ENCODE results near the gene AGPAT4. TPM values are rescaled to one million over a fixed set of nuclear protein-coding genes. Genes with fewer than 3 reads are reported as not detected.

AGPAT4 gene
- total RNA-seq, 1 donor from 2014 or later: 9.6 TPM

DNA sequence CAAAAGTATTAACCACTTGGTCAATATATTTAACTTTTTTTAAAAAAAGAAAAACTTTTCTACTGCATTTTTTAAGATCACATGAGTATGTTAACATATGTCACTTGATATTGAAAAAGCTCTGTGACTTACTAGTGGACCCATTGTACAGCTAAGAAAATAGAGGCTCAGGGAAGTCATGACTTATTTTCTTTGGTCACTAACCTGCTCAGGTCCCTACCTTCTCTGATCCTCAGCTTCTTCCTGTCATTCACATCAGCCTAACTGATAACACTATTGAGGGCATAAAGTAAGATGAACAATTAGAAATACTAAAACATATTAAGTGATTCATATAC lies 19.8 kb downstream of the AGPAT4 start:
- no peak for ATAC-seq

DNA sequence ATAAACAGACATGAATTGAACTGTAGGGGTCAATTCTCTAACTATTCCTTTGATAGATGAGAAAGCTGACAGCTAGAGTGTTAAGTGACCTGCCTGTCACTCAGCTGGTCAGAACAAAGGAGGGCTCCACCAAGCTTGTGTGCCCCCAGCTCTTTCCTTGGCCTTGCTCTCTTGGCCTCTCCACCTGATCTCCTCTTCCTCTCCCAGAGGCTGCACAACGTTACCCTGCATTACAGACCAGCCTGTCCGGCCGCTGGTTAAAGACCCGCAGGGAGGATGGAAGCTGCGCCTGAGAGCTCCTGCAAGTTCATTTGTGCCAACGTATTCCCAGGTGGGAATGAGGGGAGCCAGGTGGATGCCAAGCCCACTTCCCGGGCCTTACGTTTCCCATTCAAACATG lies 22.5 kb downstream of the AGPAT4 start:
- no peak for ATAC-seq

DNA sequence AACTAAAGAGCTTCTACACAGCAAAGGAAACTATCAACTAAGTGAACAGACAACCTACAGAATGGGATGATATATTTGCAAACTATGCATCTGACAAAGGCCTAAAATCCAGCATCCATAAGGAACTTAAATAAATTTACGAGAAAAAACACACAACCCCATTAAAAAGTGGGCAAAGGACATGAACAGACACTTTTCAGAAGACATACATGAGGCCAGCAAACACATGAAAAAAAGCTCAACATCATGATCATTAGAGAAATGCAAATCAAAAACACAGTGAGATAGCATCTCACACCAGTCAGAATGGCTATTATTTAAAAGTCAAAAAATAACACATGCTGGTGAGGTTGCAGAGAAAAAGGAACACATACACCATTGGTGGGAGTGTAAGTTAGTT lies 24.5 kb downstream of the AGPAT4 start:
- ATAC-seq: no peak

DNA sequence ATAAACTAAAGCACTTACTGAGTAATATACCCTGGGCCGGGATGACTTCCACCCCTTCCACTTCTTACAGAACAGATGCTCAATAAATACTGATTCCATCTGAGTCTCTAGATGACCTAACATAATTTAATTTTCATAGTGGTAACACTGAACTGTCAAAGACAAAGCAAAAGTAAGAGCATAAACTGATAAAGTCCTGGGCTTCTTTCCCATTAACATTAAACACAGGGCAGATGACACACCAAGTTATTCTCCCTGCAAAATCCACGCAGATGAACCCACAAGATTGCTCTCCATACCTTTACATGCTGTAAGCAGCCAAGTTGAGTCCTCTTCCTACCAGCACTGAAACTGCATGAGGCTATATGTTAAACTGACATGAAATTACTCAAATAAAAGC lies 27.1 kb downstream of the AGPAT4 start:
- no peak for ATAC-seq

DNA sequence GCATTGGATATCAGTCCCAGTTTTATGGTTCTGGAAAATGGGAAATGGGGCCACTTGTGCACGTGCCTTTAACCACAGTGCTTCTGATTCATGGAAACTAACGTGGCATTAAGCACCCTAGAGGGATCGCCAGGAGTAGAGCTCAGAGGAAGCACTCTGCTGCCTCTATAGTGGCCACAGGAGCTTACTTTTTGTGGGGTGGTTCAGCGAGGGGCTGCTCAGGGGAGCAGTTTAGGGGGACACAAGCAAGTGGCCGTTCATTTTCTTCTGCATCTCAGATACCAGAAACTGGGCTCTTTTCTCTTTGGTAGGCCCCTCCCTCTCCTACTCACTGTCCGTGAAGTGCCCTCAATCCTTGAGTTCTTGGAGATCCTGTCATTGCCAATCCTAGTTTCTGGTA lies 28.5 kb downstream of the AGPAT4 start:
- no peak for ATAC-seq

DNA sequence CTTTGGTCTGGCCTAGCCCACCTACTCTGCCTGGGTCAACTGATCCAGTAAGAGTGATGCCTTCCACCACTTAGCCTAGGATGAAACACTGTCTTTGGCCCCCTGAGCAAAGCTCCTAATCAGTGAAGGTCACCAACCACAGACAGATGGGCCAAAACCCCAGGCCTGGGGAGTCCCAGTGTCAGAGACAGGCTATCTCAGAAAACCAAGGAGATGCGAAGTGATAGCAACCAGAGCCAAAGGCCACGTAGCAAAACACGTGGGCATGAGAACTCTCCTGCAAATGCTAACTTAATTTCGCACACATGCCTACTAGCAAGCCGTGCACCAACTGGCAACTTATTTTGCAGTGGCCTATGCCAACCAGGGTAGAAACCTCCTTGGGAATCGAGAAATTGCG lies 29.1 kb downstream of the AGPAT4 start:
- ATAC-seq: no peak

DNA sequence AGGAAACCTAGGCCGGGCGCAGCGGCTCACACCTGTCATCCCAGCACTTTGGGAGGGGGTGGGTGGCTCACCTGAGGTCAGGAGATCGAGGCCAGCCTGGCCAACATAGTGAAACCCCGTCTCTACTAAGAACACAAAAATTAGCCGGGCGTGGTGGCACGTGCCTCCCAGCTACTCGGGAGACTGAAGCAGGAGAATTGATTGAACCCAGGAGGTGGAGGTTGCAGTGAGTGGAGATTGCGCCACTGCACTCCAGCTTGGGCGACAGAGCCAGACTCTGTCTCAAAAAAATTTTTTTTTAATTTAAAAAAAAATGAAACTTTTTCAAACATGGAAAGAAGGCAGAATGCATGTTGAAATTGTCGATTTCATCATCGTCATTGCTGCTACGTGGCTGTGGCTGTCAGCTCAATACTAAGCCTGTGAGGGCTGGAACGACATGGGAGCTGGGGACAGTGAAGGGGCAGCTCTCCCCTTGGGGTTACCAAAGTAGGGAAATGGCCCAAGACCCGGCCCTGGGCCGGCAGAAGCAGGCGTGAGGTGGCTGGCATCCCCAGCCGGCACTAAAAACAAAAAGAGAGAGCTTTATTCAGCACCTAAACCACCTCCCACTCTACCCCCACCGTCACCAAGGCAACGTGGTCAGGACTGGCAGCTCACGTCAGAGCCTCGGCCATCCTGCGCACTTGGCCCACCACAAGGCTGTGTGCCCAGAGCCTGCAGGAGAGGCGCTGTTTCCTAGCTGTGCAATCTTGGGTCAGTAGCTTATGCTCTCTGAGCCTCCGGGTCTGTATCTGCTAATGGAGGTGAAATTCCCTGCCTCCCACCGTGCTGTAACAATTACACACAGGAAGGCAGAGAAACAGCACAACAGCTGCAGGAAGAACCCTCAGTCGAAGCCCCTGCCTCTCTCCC lies 30.8 kb downstream of the AGPAT4 start:
- ATAC-seq: no peak

DNA sequence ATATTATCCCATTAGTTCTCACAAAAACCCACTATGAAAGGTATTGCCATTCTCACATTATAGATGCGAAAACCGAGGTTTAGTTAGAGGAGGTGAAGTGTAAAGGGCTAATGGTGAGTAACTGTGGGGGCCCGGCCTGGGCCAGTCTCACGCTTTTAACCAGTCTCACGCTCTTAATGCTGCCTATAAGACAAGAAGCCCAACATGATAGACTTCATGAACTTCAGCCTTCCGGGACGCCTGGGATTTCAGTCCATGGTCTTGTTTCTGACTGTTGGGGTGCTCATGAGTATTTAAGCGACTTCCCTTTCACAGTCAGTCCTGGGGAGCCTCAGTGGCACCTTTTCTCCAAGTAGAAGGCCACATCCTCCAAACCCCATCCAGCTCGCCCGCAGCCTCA lies 31.7 kb downstream of the AGPAT4 start:
- ATAC-seq: no peak

DNA sequence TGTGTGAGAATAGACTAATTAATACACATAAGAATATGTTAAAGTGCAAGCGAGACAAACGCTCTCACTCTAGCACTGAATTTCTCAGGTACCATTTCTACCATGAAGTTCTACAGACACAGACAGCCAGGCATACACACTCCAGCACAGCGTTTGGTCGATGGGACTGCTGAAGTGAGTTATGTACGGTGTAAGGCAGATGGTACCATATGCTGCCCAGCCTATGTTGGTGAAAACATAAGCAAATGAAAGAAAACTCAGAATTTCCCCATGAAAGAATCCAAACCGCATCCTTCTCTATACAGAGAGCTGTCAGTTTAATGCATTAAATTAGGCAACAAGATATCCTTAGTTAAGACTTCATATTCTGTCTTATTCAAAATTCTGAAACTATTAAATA lies 34.9 kb downstream of the AGPAT4 start:
- peak; percentile 28 for ATAC-seq

DNA sequence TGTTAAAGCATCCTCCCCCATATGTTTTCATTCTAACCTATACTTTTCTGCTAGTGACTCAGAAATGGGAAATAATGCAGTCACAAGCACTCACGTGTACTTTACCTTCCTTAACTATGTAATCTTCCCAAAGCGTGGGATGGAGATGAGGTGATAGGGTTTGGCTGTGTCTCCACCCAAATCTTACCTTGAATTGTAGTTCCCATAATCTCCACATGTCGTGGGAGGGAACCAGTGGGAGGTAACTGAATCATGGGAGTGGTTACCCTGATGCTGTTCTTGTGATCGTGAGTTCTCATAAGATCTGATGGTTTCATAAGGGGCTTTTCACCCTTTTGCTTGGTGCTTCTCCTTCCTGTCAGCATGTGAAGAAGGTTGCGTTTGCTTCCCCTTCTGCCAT lies 35.4 kb downstream of the AGPAT4 start:
- peak; percentile 81 for ATAC-seq

DNA sequence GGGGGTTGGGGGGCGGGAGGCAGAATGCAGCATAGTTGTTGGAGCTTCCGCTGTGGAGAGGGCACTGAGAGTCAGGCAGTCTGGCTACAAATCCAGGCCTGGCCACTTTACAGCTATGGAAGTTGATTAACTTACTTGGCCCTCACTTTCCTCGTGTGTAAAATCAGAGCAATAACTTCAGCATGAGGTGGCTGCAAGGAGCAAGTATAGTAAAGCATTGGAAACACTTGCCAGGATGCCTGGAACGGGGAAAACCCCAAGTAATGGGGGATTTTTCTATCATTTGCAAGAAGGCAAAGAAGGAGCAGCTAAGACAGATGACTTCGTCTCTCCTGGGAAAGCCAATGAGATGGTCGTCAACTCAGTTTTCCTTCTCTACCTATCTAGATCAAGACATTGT lies 35.8 kb downstream of the AGPAT4 start:
- no peak for ATAC-seq

DNA sequence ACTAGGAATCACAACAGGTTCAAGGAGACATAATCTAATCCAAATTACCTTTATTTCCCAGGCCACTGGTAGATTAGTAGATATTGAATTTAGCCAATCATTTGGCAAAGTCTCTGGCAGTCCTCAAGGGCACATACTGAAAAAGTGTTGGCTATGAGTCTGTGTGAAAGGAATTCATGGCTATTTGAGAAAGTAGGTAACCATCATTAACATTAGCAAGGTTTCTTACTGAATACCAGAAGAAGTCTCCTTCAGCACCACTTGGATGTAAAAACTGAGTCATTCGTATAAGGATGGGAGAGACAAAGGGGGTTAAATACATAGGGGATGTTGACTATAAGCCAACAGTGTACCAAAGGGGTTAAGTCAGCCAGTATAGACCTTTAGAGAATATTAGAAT lies 36.7 kb downstream of the AGPAT4 start:
- ATAC-seq: no peak

DNA sequence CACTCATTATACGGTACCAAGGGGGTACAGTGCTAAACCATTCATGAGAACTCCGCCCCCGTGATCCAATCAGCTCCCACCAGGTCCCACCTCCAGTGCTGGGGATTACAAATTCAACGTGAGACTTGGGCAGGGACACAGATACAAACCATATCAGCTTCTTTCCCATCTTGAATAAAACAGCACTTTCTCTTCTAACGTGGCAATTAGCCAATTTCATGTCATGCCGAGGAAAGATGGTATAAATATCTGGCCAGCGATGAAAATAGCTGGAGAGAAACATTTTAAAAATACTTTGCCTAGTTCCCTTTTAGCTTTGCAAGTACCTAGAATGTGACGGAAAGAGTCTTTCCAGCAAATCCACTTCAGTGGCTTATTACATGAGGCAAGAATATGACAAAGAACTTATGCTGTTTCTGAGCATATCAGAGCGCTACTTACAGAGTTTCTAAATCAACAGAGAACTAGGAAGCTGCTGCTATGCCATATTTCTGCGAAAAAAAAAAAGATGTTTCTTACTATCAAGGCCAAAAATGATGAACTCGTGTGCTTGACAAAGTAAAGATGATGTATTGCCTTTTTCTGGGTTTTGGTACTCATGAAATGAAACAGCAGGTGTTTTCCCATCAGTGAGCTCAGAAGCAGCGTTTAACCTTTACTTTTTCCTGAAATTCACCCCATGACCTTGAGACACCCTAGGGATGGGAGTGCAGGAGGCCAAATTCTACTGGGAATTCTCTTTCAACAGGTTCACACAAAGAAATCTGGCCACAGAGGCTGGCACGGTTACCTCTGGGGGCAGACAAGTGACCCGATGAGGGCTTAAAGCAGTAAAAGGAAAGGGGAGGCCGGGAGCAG lies 37.9 kb downstream of the AGPAT4 start:
- ATAC-seq: no peak

DNA sequence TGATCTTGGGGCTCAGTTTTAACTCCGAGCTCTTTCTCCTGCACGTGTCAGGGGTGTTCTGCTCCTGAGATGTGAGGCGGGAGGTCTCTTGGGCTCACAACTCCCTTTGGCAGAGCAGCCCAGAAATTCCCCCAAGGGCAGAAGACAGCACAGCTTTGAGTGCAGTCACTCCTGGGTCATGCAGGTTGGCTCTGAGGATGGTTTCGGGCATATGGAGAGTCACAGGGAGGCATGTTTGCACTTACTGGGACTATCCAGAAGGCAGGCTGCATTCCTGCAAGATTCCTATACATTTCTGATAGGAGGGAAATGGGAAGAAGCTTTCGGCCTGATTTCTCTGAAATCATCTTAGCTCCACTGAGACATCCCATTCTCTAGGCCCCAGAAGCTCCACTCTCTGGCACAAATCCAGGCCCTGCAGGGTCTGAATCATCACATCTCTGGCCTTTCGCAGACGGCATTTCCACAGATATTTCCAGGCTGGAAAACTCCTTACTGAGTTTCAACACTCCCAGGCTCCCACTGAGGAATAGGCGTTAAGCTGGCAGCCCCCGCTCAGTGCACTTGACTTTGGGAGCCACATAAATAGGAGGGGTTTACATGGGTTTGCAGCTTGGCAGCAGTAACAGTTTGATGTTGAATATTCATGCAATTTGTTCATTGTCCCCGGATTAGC lies 39.7 kb downstream of the AGPAT4 start:
- no peak for ATAC-seq

DNA sequence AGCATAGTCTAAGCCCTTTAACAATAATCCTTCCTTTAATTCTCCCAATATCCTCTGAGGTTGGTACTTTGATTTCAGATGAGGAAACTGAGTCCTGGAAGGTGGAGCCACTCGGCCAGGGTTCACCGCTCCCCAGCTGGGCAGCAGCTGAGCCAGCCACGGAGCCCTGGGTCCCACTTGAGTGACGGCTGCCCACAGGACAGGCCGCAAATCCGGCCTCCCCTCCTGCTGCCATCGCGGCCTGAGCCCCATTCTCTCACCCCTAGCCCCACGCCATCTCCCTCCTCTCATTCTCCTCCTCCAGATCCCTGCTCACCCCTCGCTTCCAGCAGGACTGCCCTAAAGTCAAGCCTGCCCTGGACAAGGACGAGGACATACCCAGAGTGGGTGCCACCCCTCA lies 41.4 kb downstream of the AGPAT4 start:
- no peak for ATAC-seq

DNA sequence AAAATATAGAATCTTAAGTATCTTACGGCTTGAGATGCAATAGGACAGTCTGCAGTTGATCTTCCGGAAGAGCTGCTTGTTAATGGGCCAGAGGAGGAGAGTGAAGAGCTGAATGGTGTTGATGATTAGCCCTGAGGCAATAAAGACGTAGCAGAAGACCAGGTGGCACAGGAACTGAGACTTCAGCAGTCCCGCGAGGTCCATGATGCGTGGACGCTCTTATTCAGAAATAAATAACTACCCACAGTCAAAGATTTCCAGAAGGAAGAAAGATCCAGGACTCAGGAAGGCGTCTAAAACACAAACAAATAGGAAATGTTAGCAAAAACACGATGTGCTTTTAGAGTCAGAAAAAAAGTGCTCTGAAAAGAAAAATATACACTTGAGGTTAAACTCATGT lies 41.9 kb downstream of the AGPAT4 start:
- no peak for ATAC-seq

DNA sequence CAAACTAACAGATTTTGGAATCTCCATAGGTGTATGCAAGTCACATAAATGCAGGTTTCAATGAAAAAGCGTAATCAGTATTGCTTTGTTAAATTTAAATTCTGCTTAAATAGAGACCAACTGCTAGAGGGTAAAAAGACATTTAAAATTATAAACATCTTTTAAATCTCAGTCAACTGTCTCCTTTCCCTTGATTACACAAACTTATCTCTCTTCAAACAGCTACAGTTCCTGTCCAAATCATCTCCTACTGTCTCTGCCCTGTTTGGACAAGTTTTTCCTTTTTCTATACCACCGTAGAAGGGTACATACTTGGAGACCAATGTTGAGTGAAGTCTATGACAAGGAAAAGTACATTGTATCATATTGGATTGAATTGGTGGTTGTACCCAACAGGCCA lies 43.5 kb downstream of the AGPAT4 start:
- no peak for ATAC-seq

DNA sequence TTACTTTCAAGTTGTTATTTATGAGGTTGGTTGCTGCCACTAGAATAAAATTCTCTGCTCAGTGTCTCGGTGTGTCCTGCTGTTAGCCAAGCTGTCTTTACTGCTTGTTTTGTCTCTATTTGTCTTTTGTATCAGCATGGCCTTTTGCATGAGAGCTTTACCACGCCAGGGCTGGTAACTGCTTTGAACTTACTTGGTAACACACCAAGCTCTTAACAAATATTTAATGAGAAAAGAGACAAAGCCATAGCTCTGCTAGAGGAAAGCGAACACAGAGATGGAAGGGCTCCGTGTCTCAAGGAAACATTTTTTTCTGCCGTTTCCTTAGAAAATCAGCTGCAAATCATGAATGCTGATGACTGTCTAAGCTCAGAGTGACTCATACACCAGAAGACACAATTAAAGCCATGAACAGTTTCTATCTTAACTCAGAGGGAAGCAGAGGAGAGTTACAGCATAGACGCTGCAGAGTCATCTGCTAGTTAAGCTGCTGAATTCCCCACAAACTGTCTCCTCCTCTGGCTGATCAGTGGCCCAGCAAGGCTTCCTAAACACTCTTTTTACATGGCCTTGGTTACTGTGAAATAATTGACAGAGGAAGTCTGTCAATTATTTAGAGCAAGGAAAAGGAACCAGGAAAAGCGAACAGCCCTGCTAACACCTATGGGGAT lies 44.8 kb downstream of the AGPAT4 start:
- peak; percentile 83 for ATAC-seq

DNA sequence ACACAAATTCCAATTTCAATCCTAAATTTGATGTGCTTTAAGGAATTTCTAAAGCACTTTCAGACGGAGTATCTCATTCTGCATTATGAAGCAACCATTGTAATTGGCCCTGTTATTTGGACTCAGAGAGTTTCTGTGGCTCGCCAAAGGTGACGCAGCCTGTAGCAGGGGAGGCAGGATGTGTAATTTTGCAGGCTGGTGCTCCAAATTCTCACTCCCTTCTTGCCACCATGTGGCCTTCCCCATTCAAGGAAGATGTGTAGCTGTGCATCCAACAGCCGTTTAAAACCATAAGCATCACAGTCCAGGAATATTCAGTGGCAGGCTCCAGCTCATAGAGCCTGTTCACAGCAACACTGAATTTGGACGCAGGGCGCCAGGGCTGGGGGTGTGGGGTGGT lies 45.8 kb downstream of the AGPAT4 start:
- ATAC-seq: no peak

DNA sequence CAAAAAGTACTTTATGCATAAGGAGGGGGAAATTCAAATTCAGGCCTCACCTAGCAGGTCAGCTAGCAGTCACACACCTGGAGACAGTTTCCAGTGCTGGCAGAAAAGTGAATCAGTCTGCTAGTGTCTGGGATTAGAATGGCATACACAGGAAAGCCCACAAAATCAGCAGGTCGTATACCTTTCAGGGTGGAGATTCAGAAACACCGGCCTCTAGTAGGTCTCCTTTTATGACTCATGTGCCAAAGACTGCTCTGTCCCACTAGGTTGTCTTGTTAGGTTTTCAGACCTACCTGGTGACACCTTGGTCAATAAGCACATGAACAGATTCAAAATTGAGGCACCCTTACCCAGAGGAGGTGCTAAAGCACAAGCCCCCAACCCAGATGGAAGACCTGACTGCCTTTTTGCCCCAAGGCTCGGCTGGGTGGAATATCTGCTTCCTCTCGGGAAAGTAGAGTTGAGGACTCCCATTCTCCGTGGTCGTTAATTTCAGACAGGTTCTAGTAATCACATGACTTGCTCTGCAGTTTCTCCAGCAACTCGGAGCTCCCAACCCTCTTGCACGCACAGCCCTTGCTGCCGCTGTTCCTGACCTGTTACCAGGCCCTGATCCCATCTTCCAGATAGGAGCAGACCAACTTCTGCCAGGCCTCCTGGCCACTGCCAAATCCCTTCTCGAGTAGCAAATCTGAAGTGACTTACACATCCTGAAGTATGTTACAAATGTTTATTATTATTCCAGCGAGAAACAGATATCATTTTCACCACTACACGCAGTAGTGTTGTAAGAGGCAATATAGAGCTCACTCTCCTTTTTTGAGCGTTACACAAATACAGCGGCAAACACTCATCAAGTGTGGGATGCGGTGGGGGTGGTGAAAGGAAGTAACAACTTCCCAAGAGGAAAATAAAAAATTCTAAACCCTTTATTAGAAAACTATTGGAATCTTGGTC lies 46.6 kb downstream of the AGPAT4 start:
- ATAC-seq: peak; percentile 61
